ENCODE measurements around the gene NFATC1.
"Not testable (repeated sequence)": the region's sequence is repeated elsewhere in the genome, so short reads cannot be mapped to it uniquely, and the experiment has no call there.

NFATC1 gene

GRCh38 chr18:79366177-79367094 is 29.3 kb upstream of the NFATC1 start:
- H3K27me3 ChIP-seq (ENCODE audit: control insufficient read depth, insufficient read depth, low read length): no peaks in the 10 kb centered on the region

GRCh38 chr18:79367480-79367879 is 28.2 kb upstream of the NFATC1 start:
- H3K9ac ChIP-seq (ENCODE audit: low read depth, low read length): no peak overlapping the region
- H3K9me3 ChIP-seq (replicated peaks; ENCODE audit: low read length): no peaks in the 10 kb centered on the region
- peaks cover 6% of the 10 kb centered on the region for H3K36me3 ChIP-seq (ENCODE audit: insufficient read depth, low read length)
- no peak overlapping the region for H3K4me2 ChIP-seq (ENCODE audit: low read length)
- peaks cover under 1% of the 10 kb centered on the region for H3K4me1 ChIP-seq (ENCODE audit: control insufficient read depth, insufficient read depth, low read length)
- no peak overlapping the region for H3K4me3 ChIP-seq (ENCODE audit: low read length)
- no peaks in the 10 kb centered on the region for H3K27me3 ChIP-seq (ENCODE audit: control insufficient read depth, insufficient read depth, low read length)

More at GRCh38 chr18:79366177-79367094, 29.3 kb upstream of the NFATC1 start:
- Histone ChIP-seq H3K9me3 (replicated peaks; ENCODE audit: low read length) (no peaks in the 10 kb centered on the region), H3K4me1 (ENCODE audit: control insufficient read depth, insufficient read depth, low read length) (peaks cover 10% of the 10 kb centered on the region), H3K4me3 (ENCODE audit: low read length) (no peak overlapping the region), H3K4me2 (ENCODE audit: low read length) (no peak overlapping the region), H3K36me3 (ENCODE audit: insufficient read depth, low read length) (peaks cover 6% of the 10 kb centered on the region), H3K9ac (ENCODE audit: low read depth, low read length) (no peak overlapping the region)

DNA sequence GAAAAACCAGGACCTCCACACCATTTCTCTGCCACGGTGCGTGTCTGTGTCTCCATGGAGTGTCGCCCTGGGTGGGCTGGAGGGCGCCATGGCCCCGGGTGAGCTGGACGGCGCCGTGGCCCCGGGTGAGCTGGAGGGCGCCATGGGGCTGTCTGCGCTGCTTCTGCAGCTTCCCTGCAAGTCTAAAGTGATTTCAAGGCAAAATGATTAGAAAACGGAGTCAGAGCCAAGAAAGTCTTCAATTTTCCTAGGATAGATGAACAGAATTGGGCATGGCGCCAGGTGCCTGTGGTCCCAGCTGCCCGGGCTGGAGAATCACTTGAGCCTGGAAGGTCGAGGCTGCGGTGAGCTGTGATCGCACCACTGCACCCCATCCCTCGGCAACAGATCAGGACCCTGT is 27.7 kb upstream of the NFATC1 start:
- H3K4me2 ChIP-seq (ENCODE audit: low read length): no peak overlapping the region
- H3K4me1 ChIP-seq (ENCODE audit: control insufficient read depth, insufficient read depth, low read length): no peaks in the 10 kb centered on the region
- no peaks in the 10 kb centered on the region for H3K27me3 ChIP-seq (ENCODE audit: control insufficient read depth, insufficient read depth, low read length)
- H3K9me3 ChIP-seq (replicated peaks; ENCODE audit: low read length): no peaks in the 10 kb centered on the region
- H3K4me3 ChIP-seq (ENCODE audit: low read length): no peak overlapping the region
- H3K9ac ChIP-seq (ENCODE audit: low read depth, low read length): no peak overlapping the region
- H3K36me3 ChIP-seq (ENCODE audit: insufficient read depth, low read length): peaks cover 6% of the 10 kb centered on the region

DNA sequence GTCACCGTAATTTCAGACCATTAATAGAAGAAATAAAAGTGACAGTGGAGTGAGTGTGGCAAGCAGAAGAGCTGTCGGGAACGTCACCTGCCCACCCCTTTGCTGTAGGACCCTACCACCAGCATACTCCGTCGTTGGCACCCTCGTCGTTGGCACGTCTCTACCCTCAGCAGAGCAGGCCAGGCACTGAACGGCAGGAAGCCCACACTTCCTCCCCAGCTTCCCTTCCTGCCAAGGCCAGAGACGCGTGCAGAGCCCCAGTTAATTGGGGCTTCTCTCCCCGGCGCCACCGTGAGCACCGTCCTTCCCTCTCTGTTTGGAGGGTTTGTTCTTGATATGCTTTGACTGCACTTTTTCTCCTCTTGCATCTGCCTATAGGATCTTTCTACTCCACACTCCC is 27.0 kb upstream of the NFATC1 start:
- Histone ChIP-seq H3K4me1 (ENCODE audit: control insufficient read depth, insufficient read depth, low read length) (no peaks in the 10 kb centered on the region), H3K4me2 (ENCODE audit: low read length) (no peak overlapping the region), H3K36me3 (ENCODE audit: insufficient read depth, low read length) (peaks cover under 1% of the 10 kb centered on the region)

DNA sequence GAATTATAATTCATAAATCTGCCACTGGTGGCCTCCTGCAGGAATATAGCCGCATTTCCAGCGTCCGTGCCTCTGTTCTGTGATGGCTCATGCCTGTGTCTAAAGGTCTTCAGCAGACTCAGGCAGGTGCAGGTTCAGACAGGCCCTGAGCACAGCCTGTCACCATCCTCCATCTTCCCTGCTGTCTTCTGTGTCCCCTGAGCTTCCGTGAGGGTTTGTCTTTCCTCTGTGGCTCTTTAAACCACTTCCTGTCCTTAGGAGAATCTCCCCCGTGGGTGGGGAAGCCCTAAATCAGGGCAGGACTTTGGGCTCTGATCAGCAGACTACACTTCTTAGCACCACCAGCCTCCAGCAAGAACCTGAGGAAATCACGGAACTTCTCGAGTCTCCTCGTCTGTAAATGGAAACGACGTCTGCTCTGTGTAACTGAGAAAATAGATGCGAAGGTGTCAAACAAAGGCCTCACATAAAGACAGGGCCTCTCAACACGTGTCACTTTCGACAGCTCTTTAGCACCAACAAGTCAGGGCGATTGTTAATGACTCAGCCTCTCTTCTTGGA is 24.1 kb upstream of the NFATC1 start:
- no peak overlapping the region for H3K4me3 ChIP-seq (ENCODE audit: low read length)
- no peaks in the 10 kb centered on the region for H3K9me3 ChIP-seq (replicated peaks; ENCODE audit: low read length)
- H3K9ac ChIP-seq (ENCODE audit: low read depth, low read length): no peak overlapping the region
- no peaks in the 10 kb centered on the region for H3K36me3 ChIP-seq (ENCODE audit: insufficient read depth, low read length)
- no peaks in the 10 kb centered on the region for H3K27me3 ChIP-seq (ENCODE audit: control insufficient read depth, insufficient read depth, low read length)
- H3K4me1 ChIP-seq (ENCODE audit: control insufficient read depth, insufficient read depth, low read length): no peaks in the 10 kb centered on the region
- H3K4me2 ChIP-seq (ENCODE audit: low read length): no peak overlapping the region

More for the DNA sequence above, 27.0 kb upstream of the NFATC1 start:
- Histone ChIP-seq H3K4me3 (ENCODE audit: low read length) (no peak overlapping the region), H3K9ac (ENCODE audit: low read depth, low read length) (no peak overlapping the region), H3K9me3 (replicated peaks; ENCODE audit: low read length) (no peaks in the 10 kb centered on the region), H3K27me3 (ENCODE audit: control insufficient read depth, insufficient read depth, low read length) (no peaks in the 10 kb centered on the region)

DNA sequence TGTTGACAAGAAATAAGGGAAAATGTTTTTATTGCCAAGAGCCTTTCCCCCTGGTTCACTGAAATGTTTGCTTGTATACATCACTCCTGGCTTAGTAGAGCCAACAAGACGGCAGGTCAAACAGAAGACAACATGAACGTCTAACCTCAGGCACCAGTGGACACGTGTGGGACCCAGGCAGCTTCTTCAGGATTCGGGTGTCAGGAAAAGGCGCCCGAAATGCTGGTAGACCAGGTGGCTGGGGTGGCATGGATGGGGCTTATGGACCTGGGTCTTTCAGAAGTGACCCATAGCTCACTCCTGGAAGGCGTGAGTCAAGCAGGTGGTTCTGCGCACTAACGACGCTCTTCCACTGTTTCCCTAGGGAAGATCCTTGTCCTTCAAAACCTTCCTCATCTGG is 23.3 kb upstream of the NFATC1 start:
- Histone ChIP-seq H3K9me3 (replicated peaks; ENCODE audit: low read length) (no peaks in the 10 kb centered on the region), H3K4me2 (ENCODE audit: low read length) (no peak overlapping the region), H3K9ac (ENCODE audit: low read depth, low read length) (no peak overlapping the region), H3K4me3 (ENCODE audit: low read length) (no peak overlapping the region), H3K36me3 (ENCODE audit: insufficient read depth, low read length) (no peaks in the 10 kb centered on the region), H3K27me3 (ENCODE audit: control insufficient read depth, insufficient read depth, low read length) (no peaks in the 10 kb centered on the region), H3K4me1 (ENCODE audit: control insufficient read depth, insufficient read depth, low read length) (no peaks in the 10 kb centered on the region)

GRCh38 chr18:79372991-79373390 is 22.7 kb upstream of the NFATC1 start:
- Histone ChIP-seq H3K27me3 (ENCODE audit: control insufficient read depth, insufficient read depth, low read length) (no peaks in the 10 kb centered on the region), H3K9me3 (replicated peaks; ENCODE audit: low read length) (no peaks in the 10 kb centered on the region), H3K4me2 (ENCODE audit: low read length) (no peak overlapping the region), H3K4me3 (ENCODE audit: low read length) (no peak overlapping the region), H3K36me3 (ENCODE audit: insufficient read depth, low read length) (peaks cover 2% of the 10 kb centered on the region), H3K9ac (ENCODE audit: low read depth, low read length) (no peak overlapping the region), H3K4me1 (ENCODE audit: control insufficient read depth, insufficient read depth, low read length) (no peaks in the 10 kb centered on the region)

DNA sequence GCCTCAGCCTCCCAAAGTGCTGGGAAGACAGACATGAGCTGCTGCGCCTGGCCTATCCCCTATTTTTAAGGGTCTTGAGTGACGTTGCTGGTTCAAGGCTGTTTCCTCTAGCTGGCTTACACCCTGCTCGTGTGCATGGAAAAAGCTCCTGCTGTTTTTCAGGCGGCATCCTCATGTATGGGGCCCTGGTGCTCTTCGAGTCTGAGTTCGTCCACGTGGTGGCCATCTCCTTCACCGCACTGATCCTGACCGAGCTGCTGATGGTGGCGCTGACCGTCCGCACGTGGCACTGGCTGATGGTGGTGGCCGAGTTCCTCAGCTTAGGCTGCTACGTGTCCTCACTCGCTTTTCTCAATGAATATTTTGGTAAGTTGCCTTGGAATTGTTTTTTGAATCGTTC is 22.0 kb upstream of the NFATC1 start:
- peaks cover 6% of the 10 kb centered on the region for H3K36me3 ChIP-seq (ENCODE audit: insufficient read depth, low read length)
- H3K9me3 ChIP-seq (replicated peaks; ENCODE audit: low read length): no peaks in the 10 kb centered on the region
- no peaks in the 10 kb centered on the region for H3K27me3 ChIP-seq (ENCODE audit: control insufficient read depth, insufficient read depth, low read length)
- no peaks in the 10 kb centered on the region for H3K4me1 ChIP-seq (ENCODE audit: control insufficient read depth, insufficient read depth, low read length)
- no peak overlapping the region for H3K4me2 ChIP-seq (ENCODE audit: low read length)
- no peak overlapping the region for H3K4me3 ChIP-seq (ENCODE audit: low read length)
- H3K9ac ChIP-seq (ENCODE audit: low read depth, low read length): no peak overlapping the region

- Histone ChIP-seq H3K4me1 (ENCODE audit: control insufficient read depth, insufficient read depth, low read length) (peaks cover 4% of the 10 kb centered on the region), H3K4me2 (ENCODE audit: low read length) (no peak overlapping the region), H3K27me3 (ENCODE audit: control insufficient read depth, insufficient read depth, low read length) (no peaks in the 10 kb centered on the region), H3K4me3 (ENCODE audit: low read length) (no peak overlapping the region), H3K9me3 (replicated peaks; ENCODE audit: low read length) (no peaks in the 10 kb centered on the region), H3K9ac (ENCODE audit: low read depth, low read length) (no peak overlapping the region), H3K36me3 (ENCODE audit: insufficient read depth, low read length) (peaks cover 6% of the 10 kb centered on the region)
These were observed 21.1 kb upstream of the NFATC1 start for GRCh38 chr18:79374408-79375171.

GRCh38 chr18:79375441-79376154 is 20.1 kb upstream of the NFATC1 start:
- Histone ChIP-seq H3K9me3 (replicated peaks; ENCODE audit: low read length) (no peaks in the 10 kb centered on the region), H3K4me2 (ENCODE audit: low read length) (no peak overlapping the region), H3K27me3 (ENCODE audit: control insufficient read depth, insufficient read depth, low read length) (no peaks in the 10 kb centered on the region), H3K36me3 (ENCODE audit: insufficient read depth, low read length) (peaks cover 6% of the 10 kb centered on the region), H3K9ac (ENCODE audit: low read depth, low read length) (no peak overlapping the region), H3K4me3 (ENCODE audit: low read length) (no peak overlapping the region), H3K4me1 (ENCODE audit: control insufficient read depth, insufficient read depth, low read length) (peaks cover 4% of the 10 kb centered on the region)

- H3K9me3 ChIP-seq (replicated peaks; ENCODE audit: low read length); H3K4me3 ChIP-seq (ENCODE audit: low read length); H3K36me3 ChIP-seq (ENCODE audit: insufficient read depth, low read length); H3K27me3 ChIP-seq (ENCODE audit: control insufficient read depth, insufficient read depth, low read length); H3K9ac ChIP-seq (ENCODE audit: low read depth, low read length); H3K4me1 ChIP-seq (ENCODE audit: control insufficient read depth, insufficient read depth, low read length); H3K4me2 ChIP-seq (ENCODE audit: low read length): not testable (repeated sequence)
These were observed 19.1 kb upstream of the NFATC1 start for GRCh38 chr18:79376661-79377060.
